Measurements from ENCODE around the gene TUBB2B.

The TUBB2B gene

GRCh38 chr6:3232017-3232945, 4.8 kb upstream of the TUBB2B start:
- DNase-seq, result no peak

- DNase-seq, result peak in 2 of 4 experiments; percentile 6 to 17
These were observed 4.0 kb upstream of the TUBB2B start for GRCh38 chr6:3231247-3232016.

GRCh38 chr6:3230900-3231246, 3.4 kb upstream of the TUBB2B start:
- no peak for DNase-seq

- DNase-seq, result no peak
These were observed 2.9 kb upstream of the TUBB2B start for GRCh38 chr6:3230256-3230882.

- DNase-seq, result peak in 1 of 4 experiments; percentile 28
These were observed 2.2 kb upstream of the TUBB2B start for GRCh38 chr6:3229566-3230178.

GRCh38 chr6:3228771-3229565, 1.5 kb upstream of the TUBB2B start:
- DNase-seq, result peak in 1 of 4 experiments; percentile 22

GRCh38 chr6:3228046-3228671, 706 bp upstream of the TUBB2B start:
- no peak for DNase-seq

GRCh38 chr6:3226481-3227362, 731 bp downstream of the TUBB2B start:
- DNase-seq, result peak; percentile 41 to 75 (median 58)

- no peak for DNase-seq
These were observed 1.4 kb downstream of the TUBB2B start for GRCh38 chr6:3226042-3226441.

- DNase-seq, result no peak
These were observed 4.9 kb downstream of the TUBB2B start for GRCh38 chr6:3222506-3223038.

- no peak for DNase-seq
These were observed 5.9 kb downstream of the TUBB2B start for GRCh38 chr6:3221578-3221977.

GRCh38 chr6:3220366-3220765, 7.1 kb downstream of the TUBB2B start:
- no peak for DNase-seq

- no peak for DNase-seq
These were observed 9.2 kb downstream of the TUBB2B start for GRCh38 chr6:3218266-3218665.

- no peak for DNase-seq
These were observed 10.2 kb downstream of the TUBB2B start for GRCh38 chr6:3217286-3217685.

GRCh38 chr6:3214898-3215297, 12.6 kb downstream of the TUBB2B start:
- DNase-seq, result no peak

GRCh38 chr6:3213334-3213695, 14.1 kb downstream of the TUBB2B start:
- DNase-seq, result no peak

GRCh38 chr6:3212261-3212660, 15.2 kb downstream of the TUBB2B start:
- no peak for DNase-seq

- no peak for DNase-seq
These were observed 15.8 kb downstream of the TUBB2B start for GRCh38 chr6:3211681-3212080.

- DNase-seq, result no peak
These were observed 17.3 kb downstream of the TUBB2B start for GRCh38 chr6:3210024-3210610.
